Stimulated activated CD8-positive, alpha-beta memory T cell treated with anti-CD3 and anti-CD28 coated beads, Interleukin-2, amount 100 ng/mL, for 48 hours (primary cell): ENCODE data around the gene CLDN1.

Experiments used
- DNase-seq, 2 donors: peaks; one replicate each; pipeline ENCODE4 v3.0.0-alpha.2; 2020; ENCODE audit warnings: low read depth in 2 of 2

CLDN1 gene

GRCh38 chr3:190333961-190334360 lies 11.7 kb upstream of the CLDN1 start:
- DNase-seq, result no peak

GRCh38 chr3:190330936-190331734 lies 8.9 kb upstream of the CLDN1 start:
- DNase-seq, result no peak

GRCh38 chr3:190326930-190327329 lies 4.7 kb upstream of the CLDN1 start:
- no peak for DNase-seq

- no peak for DNase-seq
Measured at GRCh38 chr3:190326361-190326760, 4.1 kb upstream of the CLDN1 start.

- DNase-seq, result no peak
Measured at GRCh38 chr3:190325923-190326322, 3.7 kb upstream of the CLDN1 start.

- DNase-seq, result no peak
Measured at GRCh38 chr3:190323246-190323626, 990 bp upstream of the CLDN1 start.

GRCh38 chr3:190322604-190323245 lies 479 bp upstream of the CLDN1 start:
- no peak for DNase-seq

GRCh38 chr3:190320594-190321362 lies 1.5 kb downstream of the CLDN1 start:
- no peak for DNase-seq

- peak in 1 of 2 donors; percentile 29 for DNase-seq
Measured at GRCh38 chr3:190319660-190320059, 2.6 kb downstream of the CLDN1 start.

GRCh38 chr3:190318666-190319065 lies 3.6 kb downstream of the CLDN1 start:
- no peak for DNase-seq

- no peak for DNase-seq
Measured at GRCh38 chr3:190314741-190315140, 7.5 kb downstream of the CLDN1 start.

GRCh38 chr3:190309414-190309813 lies 12.8 kb downstream of the CLDN1 start:
- DNase-seq, result no peak

GRCh38 chr3:190308154-190308553 lies 14.1 kb downstream of the CLDN1 start:
- no peak for DNase-seq

GRCh38 chr3:190307164-190307545 lies 15.1 kb downstream of the CLDN1 start:
- no peak for DNase-seq

- no peak for DNase-seq
Measured at GRCh38 chr3:190306513-190307163, 15.6 kb downstream of the CLDN1 start.

- no peak for DNase-seq
Measured at GRCh38 chr3:190306026-190306425, 16.2 kb downstream of the CLDN1 start.

- no peak for DNase-seq
Measured at GRCh38 chr3:190305406-190305805, 16.8 kb downstream of the CLDN1 start.

GRCh38 chr3:190303884-190304283 lies 18.4 kb downstream of the CLDN1 start:
- no peak for DNase-seq

GRCh38 chr3:190302212-190302867 lies 19.9 kb downstream of the CLDN1 start:
- no peak for DNase-seq

GRCh38 chr3:190301591-190301990 lies 20.7 kb downstream of the CLDN1 start:
- DNase-seq, result no peak

GRCh38 chr3:190299969-190300368 lies 22.3 kb downstream of the CLDN1 start:
- DNase-seq, result no peak

GRCh38 chr3:190294030-190294429 lies 28.2 kb downstream of the CLDN1 start:
- no peak for DNase-seq
